ENCODE measurements around the gene TSPAN16.
"Not testable (repeated sequence)": the region's sequence is repeated elsewhere in the genome, so short reads cannot be mapped to it uniquely, and the experiment has no call there.

TSPAN16 gene

DNA sequence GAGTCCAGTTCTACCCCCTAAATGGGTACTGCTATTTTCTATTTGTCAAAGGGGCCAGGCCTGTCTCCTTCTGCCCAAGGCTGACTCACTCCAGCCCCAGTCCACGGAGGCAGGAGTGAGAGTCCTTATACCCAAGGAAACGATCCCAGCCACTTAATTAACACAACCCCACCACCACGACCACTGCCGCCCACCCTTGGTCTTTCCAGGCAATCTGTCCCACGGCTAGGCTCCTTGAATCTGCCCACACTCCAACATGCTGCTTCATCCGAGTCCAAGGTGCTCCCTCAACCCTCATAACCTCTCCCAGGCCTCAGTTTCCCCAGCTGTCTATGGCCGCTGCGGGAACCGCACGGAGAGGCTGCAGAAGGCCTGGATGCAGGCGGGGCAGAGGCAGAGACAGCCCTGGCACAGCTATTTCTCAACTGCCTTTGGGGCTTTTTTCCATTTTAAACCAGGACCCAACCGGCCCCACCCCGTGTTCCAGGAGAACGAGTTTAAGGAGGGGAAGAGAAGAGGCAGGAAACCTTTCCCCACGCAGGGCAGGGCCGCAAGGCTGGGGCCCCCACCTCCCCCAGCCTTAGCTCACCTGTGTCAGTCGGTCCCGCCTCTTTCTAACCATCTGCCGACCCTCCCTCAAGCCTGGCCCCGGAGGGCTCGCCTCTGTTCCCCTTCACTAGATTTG, 42.8 kb downstream of the TSPAN16 start:
- peaks cover 6 to 16% of the 10 kb centered on the region in 2 donors for H3K36me3 ChIP-seq (replicated peaks in 1 of 2; ENCODE audit: control insufficient read depth in 2 of 2, insufficient read depth in 2 of 2, low read length in 2 of 2)
- WGBS, 2 donors (ENCODE audit: extremely low coverage in 2 of 2, insufficient read length in 2 of 2, insufficient replicate concordance in 1 of 2), result no CpG with 5 or more reads among the region's 21 CpGs
- H2AK5ac ChIP-seq (ENCODE audit: low read depth, low read length), result peak overlapping the region; percentile 60
- peak overlapping the region; percentile 87 for H3K9ac ChIP-seq (ENCODE audit: low read depth, low read length, poor library complexity)
- H2BK120ac ChIP-seq (ENCODE audit: low read depth, low read length), result no peak overlapping the region
- H2BK5ac ChIP-seq (ENCODE audit: low read length), result no peak overlapping the region
- H2BK12ac ChIP-seq (ENCODE audit: low read length), result peak overlapping the region; percentile 82
- no peak overlapping the region for H4K8ac ChIP-seq (ENCODE audit: low read depth, low read length)
- no peak overlapping the region for H3K4ac ChIP-seq (ENCODE audit: low read length)
- no peak overlapping the region for H4K91ac ChIP-seq (ENCODE audit: low read depth, low read length, poor library complexity)
- peaks cover 2 to 6% of the 10 kb centered on the region in 2 donors for H3K4me1 ChIP-seq (ENCODE audit: control insufficient read depth in 2 of 2, insufficient read depth in 1 of 2, low read depth in 1 of 2, low read length in 2 of 2)
- H3K4me2 ChIP-seq (ENCODE audit: insufficient read depth, low read length, poor library complexity, severe bottlenecking), result peak overlapping the region; percentile 85
- no peaks in the 10 kb centered on the region for H3K79me1 ChIP-seq (ENCODE audit: low read depth, low read length)
- no peak overlapping the region for H3K27ac ChIP-seq (replicated peaks; ENCODE audit: low read length)
- peak overlapping the region; percentile 98 for H2AFZ ChIP-seq (ENCODE audit: low read length)
- no peak overlapping the region for H3K14ac ChIP-seq (ENCODE audit: low read length)
- peak overlapping the region; percentile 63 to 82 for H3K4me3 ChIP-seq (ENCODE audit: low read length in 2 of 2)
- peak overlapping the region; percentile 84 for H3K18ac ChIP-seq (ENCODE audit: low read length)
- H2BK15ac ChIP-seq (ENCODE audit: low read length), result peak overlapping the region; percentile 6
- H3K27me3 ChIP-seq (ENCODE audit: control insufficient read depth in 3 of 3, insufficient read depth in 3 of 3, low read depth in 1 of 3, low read length in 3 of 3), result peaks cover 0 to 7% (median 0%) of the 10 kb centered on the region in 3 experiments
- H3K23ac ChIP-seq (ENCODE audit: low read depth, low read length, poor library complexity), result peak overlapping the region; percentile 81
- no peak for DNase-seq (ENCODE audit: low spot score)
- H3K9me3 ChIP-seq (replicated peaks in 1 of 2; ENCODE audit: control insufficient read depth in 2 of 2, insufficient read depth in 1 of 2, low read depth in 1 of 2, low read length in 2 of 2), result no peaks in the 10 kb centered on the region

GRCh38 chr19:11339254-11340098, 43.5 kb downstream of the TSPAN16 start, which contains the start of gene RAB3D:
RAB3D (minus strand) TSS chr19:11339657; CDS start chr19:11337399, 2,258 bp downstream.
- Histone ChIP-seq H3K27me3 (ENCODE audit: control insufficient read depth in 3 of 3, insufficient read depth in 3 of 3, low read depth in 1 of 3, low read length in 3 of 3) (peaks cover 0 to 7% (median 0%) of the 10 kb centered on the region in 3 experiments), H3K18ac (ENCODE audit: low read length) (peak within 1 kb of the TSS; percentile 84), H3K27ac (replicated peaks; ENCODE audit: low read length) (no peak within 1 kb of the TSS), H3K9ac (ENCODE audit: low read depth, low read length, poor library complexity) (peak within 1 kb of the TSS; percentile 87), H3K14ac (ENCODE audit: low read length) (peak within 1 kb of the TSS; percentile 76), H3K23ac (ENCODE audit: low read depth, low read length, poor library complexity) (peak within 1 kb of the TSS; percentile 81), H2AFZ (ENCODE audit: low read length) (peak within 1 kb of the TSS; percentile 98), H4K91ac (ENCODE audit: low read depth, low read length, poor library complexity) (no peak within 1 kb of the TSS), H3K4me2 (ENCODE audit: insufficient read depth, low read length, poor library complexity, severe bottlenecking) (peak within 1 kb of the TSS; percentile 85), H3K4me3 (ENCODE audit: low read length in 2 of 2) (peak within 1 kb of the TSS; percentile 63 to 82), H3K79me1 (ENCODE audit: low read depth, low read length) (no peaks in the 10 kb centered on the region), H2AK5ac (ENCODE audit: low read depth, low read length) (peak within 1 kb of the TSS; percentile 60), H2BK12ac (ENCODE audit: low read length) (peak within 1 kb of the TSS; percentile 82), H2BK120ac (ENCODE audit: low read depth, low read length) (no peak within 1 kb of the TSS), H2BK5ac (ENCODE audit: low read length) (no peak within 1 kb of the TSS), H3K4me1 (ENCODE audit: control insufficient read depth in 2 of 2, insufficient read depth in 1 of 2, low read depth in 1 of 2, low read length in 2 of 2) (peaks cover 2 to 6% of the 10 kb centered on the region in 2 donors), H4K8ac (ENCODE audit: low read depth, low read length) (no peak within 1 kb of the TSS), H3K4ac (ENCODE audit: low read length) (no peak within 1 kb of the TSS), H2BK15ac (ENCODE audit: low read length) (peak within 1 kb of the TSS; percentile 6), H3K36me3 (replicated peaks in 1 of 2; ENCODE audit: control insufficient read depth in 2 of 2, insufficient read depth in 2 of 2, low read length in 2 of 2) (peaks cover 7 to 16% of the 10 kb centered on the region in 2 donors), H3K9me3 (replicated peaks in 1 of 2; ENCODE audit: control insufficient read depth in 2 of 2, insufficient read depth in 1 of 2, low read depth in 1 of 2, low read length in 2 of 2) (no peaks in the 10 kb centered on the region)
- WGBS, 2 donors (ENCODE audit: extremely low coverage in 2 of 2, insufficient read length in 2 of 2, insufficient replicate concordance in 1 of 2), result no CpG with 5 or more reads among the region's 53 CpGs
- peak; percentile 86 for DNase-seq (ENCODE audit: low spot score)

DNA sequence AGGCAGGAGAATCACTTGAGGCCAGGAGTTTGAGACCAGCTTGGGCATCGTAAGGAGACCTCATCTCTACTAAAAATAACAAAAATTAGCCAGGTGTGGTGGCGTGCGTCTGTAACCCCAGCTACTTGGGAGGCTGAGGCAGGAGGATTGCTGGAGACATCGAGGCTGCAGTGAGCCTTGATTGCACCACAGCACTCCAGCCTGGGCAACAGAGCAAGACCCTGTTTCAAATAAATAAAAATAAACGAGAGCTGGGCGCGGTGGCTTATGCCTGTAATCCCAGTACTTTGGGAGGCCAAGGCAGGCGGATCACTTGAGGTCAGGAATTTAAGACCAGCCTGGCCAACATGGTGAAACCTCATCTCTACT, 44.1 kb downstream of the TSPAN16 start:
- DNase-seq (ENCODE audit: low spot score); H2BK15ac ChIP-seq (ENCODE audit: low read length); H3K4ac ChIP-seq (ENCODE audit: low read length); H3K14ac ChIP-seq (ENCODE audit: low read length); H3K27me3 ChIP-seq (ENCODE audit: control insufficient read depth in 3 of 3, insufficient read depth in 3 of 3, low read depth in 1 of 3, low read length in 3 of 3); H3K79me1 ChIP-seq (ENCODE audit: low read depth, low read length); H3K27ac ChIP-seq (replicated peaks; ENCODE audit: low read length); H4K8ac ChIP-seq (ENCODE audit: low read depth, low read length); H4K91ac ChIP-seq (ENCODE audit: low read depth, low read length, poor library complexity); H3K9me3 ChIP-seq (replicated peaks in 1 of 2; ENCODE audit: control insufficient read depth in 2 of 2, insufficient read depth in 1 of 2, low read depth in 1 of 2, low read length in 2 of 2); H3K4me1 ChIP-seq (ENCODE audit: control insufficient read depth in 2 of 2, insufficient read depth in 1 of 2, low read depth in 1 of 2, low read length in 2 of 2); H2BK5ac ChIP-seq (ENCODE audit: low read length); H3K18ac ChIP-seq (ENCODE audit: low read length); H2BK120ac ChIP-seq (ENCODE audit: low read depth, low read length); H3K23ac ChIP-seq (ENCODE audit: low read depth, low read length, poor library complexity); H2BK12ac ChIP-seq (ENCODE audit: low read length): not testable (repeated sequence)
- Histone ChIP-seq H3K36me3 (replicated peaks in 1 of 2; ENCODE audit: control insufficient read depth in 2 of 2, insufficient read depth in 2 of 2, low read length in 2 of 2) (peaks cover 7 to 14% of the 10 kb centered on the region in 2 donors), H3K4me3 (ENCODE audit: low read length in 2 of 2) (peak overlapping the region in 1 of 2 donors; percentile 63), H2AK5ac (ENCODE audit: low read depth, low read length) (peak overlapping the region; percentile 56), H2AFZ (ENCODE audit: low read length) (peak overlapping the region; percentile 98), H3K9ac (ENCODE audit: low read depth, low read length, poor library complexity) (peak overlapping the region; percentile 78), H3K4me2 (ENCODE audit: insufficient read depth, low read length, poor library complexity, severe bottlenecking) (peak overlapping the region; percentile 51)
- WGBS, 2 donors (ENCODE audit: extremely low coverage in 2 of 2, insufficient read length in 2 of 2, insufficient replicate concordance in 1 of 2), result no CpG with 5 or more reads among the region's 8 CpGs

DNA sequence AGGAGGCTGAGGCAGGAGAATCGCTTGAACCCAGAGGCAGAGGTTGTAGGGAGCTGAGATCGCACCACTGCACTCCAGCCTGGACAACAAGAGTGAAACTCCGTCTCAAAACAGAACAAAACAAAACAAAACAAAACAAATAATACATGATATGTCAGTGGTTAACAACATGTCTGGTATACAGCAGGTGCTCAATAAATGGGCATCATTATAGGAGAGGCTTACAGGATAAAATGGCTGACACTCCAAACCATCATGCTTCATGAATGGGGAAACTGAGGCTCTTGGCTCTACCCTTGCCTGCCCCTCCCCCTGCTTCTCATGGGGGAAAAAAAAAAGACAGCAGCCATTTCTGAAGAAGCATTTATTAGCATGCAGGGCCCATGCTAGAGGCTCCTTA, 46.5 kb downstream of the TSPAN16 start:
- Histone ChIP-seq H2BK120ac (ENCODE audit: low read depth, low read length) (no peak overlapping the region), H3K4me1 (ENCODE audit: control insufficient read depth in 2 of 2, insufficient read depth in 1 of 2, low read depth in 1 of 2, low read length in 2 of 2) (peaks cover 11 to 14% of the 10 kb centered on the region in 2 donors), H3K14ac (ENCODE audit: low read length) (no peak overlapping the region), H3K9me3 (replicated peaks in 1 of 2; ENCODE audit: control insufficient read depth in 2 of 2, insufficient read depth in 1 of 2, low read depth in 1 of 2, low read length in 2 of 2) (no peaks in the 10 kb centered on the region), H2AFZ (ENCODE audit: low read length) (no peak overlapping the region), H3K18ac (ENCODE audit: low read length) (no peak overlapping the region), H2AK5ac (ENCODE audit: low read depth, low read length) (no peak overlapping the region), H3K4ac (ENCODE audit: low read length) (no peak overlapping the region), H3K4me3 (ENCODE audit: low read length in 2 of 2) (no peak overlapping the region), H3K36me3 (replicated peaks in 1 of 2; ENCODE audit: control insufficient read depth in 2 of 2, insufficient read depth in 2 of 2, low read length in 2 of 2) (peaks cover 3 to 6% of the 10 kb centered on the region in 2 donors), H2BK12ac (ENCODE audit: low read length) (no peak overlapping the region), H4K91ac (ENCODE audit: low read depth, low read length, poor library complexity) (no peak overlapping the region), H4K8ac (ENCODE audit: low read depth, low read length) (no peak overlapping the region), H2BK5ac (ENCODE audit: low read length) (no peak overlapping the region), H3K79me1 (ENCODE audit: low read depth, low read length) (no peaks in the 10 kb centered on the region), H3K4me2 (ENCODE audit: insufficient read depth, low read length, poor library complexity, severe bottlenecking) (no peak overlapping the region), H3K9ac (ENCODE audit: low read depth, low read length, poor library complexity) (no peak overlapping the region), H2BK15ac (ENCODE audit: low read length) (no peak overlapping the region), H3K27me3 (ENCODE audit: control insufficient read depth in 3 of 3, insufficient read depth in 3 of 3, low read depth in 1 of 3, low read length in 3 of 3) (peaks cover 0 to 7% (median 0%) of the 10 kb centered on the region in 3 experiments), H3K27ac (replicated peaks; ENCODE audit: low read length) (no peak overlapping the region), H3K23ac (ENCODE audit: low read depth, low read length, poor library complexity) (no peak overlapping the region)
- no peak for DNase-seq (ENCODE audit: low spot score)
- no CpG with 5 or more reads among the region's 3 CpGs for WGBS, 2 donors (ENCODE audit: extremely low coverage in 2 of 2, insufficient read length in 2 of 2, insufficient replicate concordance in 1 of 2)
